MCF 10A (cell line): ENCODE data around the gene GLCCI1. TPM values are rescaled to one million over a fixed set of nuclear protein-coding genes. Genes with fewer than 3 reads are reported as not detected.
A peak's percentile ranks its signal among the peaks of the same experiment; 100 is the strongest.

Experiments used
- BruUV-seq: library from RNA; stranded (reverse); fragments of 400-500 nt; replicated peaks from 2 replicates; lab custom pipeline; 2021; lab: Mats Ljungman, UMichigan
- CTCF ChIA-PET: fragments of 300-600 bp; sonication (Branson Sonifier 250); formaldehyde crosslinking; extraction: SDS; loops from one replicate; lab custom pipeline; 2021; ENCODE audit warnings: antibody characterized with exemption, inconsistent platforms; lab: Yijun Ruan, JAX
- POLR2A ChIA-PET: fragments of 300-600, 350-650 bp; sonication (Branson Sonifier 250); formaldehyde crosslinking; extraction: SDS; loops from one replicate; lab custom pipeline; 2020; ENCODE audit warnings: antibody characterized with exemption, inconsistent platforms; lab: Yijun Ruan, JAX
- DNase-seq: peaks from one replicate; pipeline ENCODE4 v3.0.0-alpha.2; 2018; ENCODE audit not compliant: unreplicated experiment
- H3K27ac Mint-ChIP-seq: one replicate; pipeline ENCODE4 v1.8.0; 2022; ENCODE audit warnings: mild to moderate bottlenecking, low read depth, mixed read lengths; ENCODE audit not compliant: unreplicated experiment
- H3K27me3 Mint-ChIP-seq: one replicate; pipeline ENCODE4 v1.8.0; 2022; ENCODE audit warnings: mixed read lengths; ENCODE audit not compliant: insufficient read depth, unreplicated experiment
- H3K36me3 Mint-ChIP-seq: one replicate; pipeline ENCODE4 v1.8.0; 2022; ENCODE audit warnings: mild to moderate bottlenecking, moderate library complexity, mixed read lengths; ENCODE audit not compliant: insufficient read depth, unreplicated experiment
- H3K4me1 Mint-ChIP-seq: one replicate; pipeline ENCODE4 v1.8.0; 2022; ENCODE audit warnings: mixed read lengths; ENCODE audit not compliant: insufficient read depth, unreplicated experiment
- H3K4me3 Mint-ChIP-seq: one replicate; pipeline ENCODE4 v1.8.0; 2022; ENCODE audit warnings: mild to moderate bottlenecking, moderate library complexity, mixed read lengths; ENCODE audit not compliant: unreplicated experiment
- H3K9me3 Mint-ChIP-seq: one replicate; pipeline ENCODE4 v1.8.0; 2022; ENCODE audit warnings: mixed read lengths; ENCODE audit not compliant: unreplicated experiment
- intact Hi-C: fragments of 100-400 bp; cut with micrococcal nuclease; formaldehyde crosslinking; loops from 2 replicates; pipeline ENCODE4 v1.14.1; 2022
- total RNA-seq: library from RNA; stranded (reverse); gene quantifications from 2 replicates; pipeline ENCODE4 v1.2.3, GENCODE V29; 2022
- TF ChIP-seq, protein P1 (sequence below): fragments of 200-600 bp; IDR thresholded peaks from one replicate; pipeline ENCODE4 v1.8.0; 2022; ENCODE audit warnings: antibody characterized with exemption, mild to moderate bottlenecking; ENCODE audit not compliant: unreplicated experiment

GLCCI1 gene
- total RNA-seq, 1 experiment from 2014 or later, result 5.3 TPM

- intact Hi-C loops, result no loop called here
- no peaks in the 10 kb centered on the region for H3K36me3 Mint-ChIP-seq
- POLR2A ChIA-PET, result no interaction called here
- DNase-seq, result no peak
- no peaks in the 10 kb centered on the region for H3K4me1 Mint-ChIP-seq
- TF ChIP-seq, protein P1, sequence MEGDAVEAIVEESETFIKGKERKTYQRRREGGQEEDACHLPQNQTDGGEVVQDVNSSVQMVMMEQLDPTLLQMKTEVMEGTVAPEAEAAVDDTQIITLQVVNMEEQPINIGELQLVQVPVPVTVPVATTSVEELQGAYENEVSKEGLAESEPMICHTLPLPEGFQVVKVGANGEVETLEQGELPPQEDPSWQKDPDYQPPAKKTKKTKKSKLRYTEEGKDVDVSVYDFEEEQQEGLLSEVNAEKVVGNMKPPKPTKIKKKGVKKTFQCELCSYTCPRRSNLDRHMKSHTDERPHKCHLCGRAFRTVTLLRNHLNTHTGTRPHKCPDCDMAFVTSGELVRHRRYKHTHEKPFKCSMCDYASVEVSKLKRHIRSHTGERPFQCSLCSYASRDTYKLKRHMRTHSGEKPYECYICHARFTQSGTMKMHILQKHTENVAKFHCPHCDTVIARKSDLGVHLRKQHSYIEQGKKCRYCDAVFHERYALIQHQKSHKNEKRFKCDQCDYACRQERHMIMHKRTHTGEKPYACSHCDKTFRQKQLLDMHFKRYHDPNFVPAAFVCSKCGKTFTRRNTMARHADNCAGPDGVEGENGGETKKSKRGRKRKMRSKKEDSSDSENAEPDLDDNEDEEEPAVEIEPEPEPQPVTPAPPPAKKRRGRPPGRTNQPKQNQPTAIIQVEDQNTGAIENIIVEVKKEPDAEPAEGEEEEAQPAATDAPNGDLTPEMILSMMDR, result no peak
- H3K27ac Mint-ChIP-seq, result no peak overlapping the region
- CTCF ChIA-PET, result no interaction called here
- BruUV-seq, result no TSS peak
- H3K27me3 Mint-ChIP-seq, result no peaks in the 10 kb centered on the region
- no peak overlapping the region for H3K4me3 Mint-ChIP-seq
- peaks cover 7% of the 10 kb centered on the region for H3K9me3 Mint-ChIP-seq
These were observed 22.1 kb upstream of the GLCCI1 start for GRCh38 chr7:7946486-7946885.

DNA sequence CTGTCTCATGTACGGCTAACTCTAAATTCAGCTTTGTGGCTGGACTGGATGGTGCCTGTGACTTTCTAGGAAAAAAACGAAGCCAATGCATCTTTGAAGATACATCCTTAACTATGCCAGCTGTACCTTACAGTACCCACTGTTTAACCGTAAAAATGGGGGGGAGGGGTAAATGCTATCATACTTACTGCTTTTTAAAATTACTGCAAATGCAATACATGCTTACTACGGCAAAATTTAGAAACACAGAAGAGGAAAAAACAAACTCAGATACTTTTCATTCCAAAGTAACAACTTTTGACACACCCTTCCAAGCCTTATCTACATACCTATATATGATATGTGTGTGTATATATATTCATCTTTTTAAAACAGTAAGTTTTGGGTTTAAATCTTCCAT is 20.4 kb upstream of the GLCCI1 start:
- CTCF ChIA-PET, result no interaction called here

GRCh38 chr7:7953806-7954205 is 14.8 kb upstream of the GLCCI1 start:
- intact Hi-C loops, result no loop called here
- Mint-ChIP-seq H3K4me1 (peaks cover 14% of the 10 kb centered on the region), H3K9me3 (peaks cover 7% of the 10 kb centered on the region), H3K4me3 (no peak overlapping the region), H3K36me3 (no peaks in the 10 kb centered on the region), H3K27me3 (no peaks in the 10 kb centered on the region), H3K27ac (no peak overlapping the region)
- CTCF ChIA-PET, result interaction anchor here (0.6 kb wide), 1 partner anchor 10 kb away, joined by 3 read pairs; no protein-coding TSS in a partner anchor
- no peak for DNase-seq
- POLR2A ChIA-PET, result interaction anchor here (0.6 to 2.5 kb wide), 3 partner anchors 14 to 181 kb away, joined by 4 to 8 read pairs (median 4); partner anchors contain the start of gene GLCCI1
- no TSS peak for BruUV-seq
- TF ChIP-seq, protein P1, result no peak

More for the DNA sequence above, 20.4 kb upstream of the GLCCI1 start:
- Mint-ChIP-seq H3K4me3 (no peak overlapping the region), H3K4me1 (no peaks in the 10 kb centered on the region), H3K27me3 (no peaks in the 10 kb centered on the region), H3K36me3 (no peaks in the 10 kb centered on the region), H3K27ac (no peak overlapping the region), H3K9me3 (peaks cover 7% of the 10 kb centered on the region)
- DNase-seq, result no peak
- intact Hi-C loops, result no loop called here
- TF ChIP-seq, protein P1, result no peak
- POLR2A ChIA-PET, result no interaction called here
- no TSS peak for BruUV-seq

DNA sequence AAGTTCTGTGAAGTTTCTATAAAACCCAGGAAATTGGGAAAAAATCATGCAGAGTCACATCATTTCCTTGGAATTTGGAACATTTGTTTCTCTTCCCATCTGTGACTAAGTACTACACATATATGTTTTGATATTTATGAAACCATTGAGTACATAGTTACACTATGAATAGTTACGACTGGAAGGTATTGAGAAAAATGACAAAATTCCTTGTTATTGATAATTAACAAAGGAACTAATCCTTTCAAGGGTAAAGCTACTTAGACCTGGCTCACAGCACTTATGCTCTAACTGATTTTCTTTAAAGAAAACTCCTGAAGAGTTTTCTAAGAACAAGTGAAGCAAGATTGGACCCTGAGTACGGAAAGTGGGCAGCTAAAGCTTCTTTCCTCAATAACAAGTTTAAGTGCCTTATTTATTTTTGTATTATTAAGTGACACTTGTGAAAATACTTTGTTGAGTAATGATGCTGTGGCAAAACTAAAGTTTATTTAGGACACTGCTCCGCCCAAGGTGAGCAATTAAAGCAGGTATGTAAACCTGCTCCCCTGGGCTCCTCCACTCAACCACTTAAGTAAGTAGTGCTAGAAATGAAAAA is 12.0 kb upstream of the GLCCI1 start:
- TF ChIP-seq, protein P1, result no peak
- H3K9me3 Mint-ChIP-seq, result no peaks in the 10 kb centered on the region
- CTCF ChIA-PET, result interaction anchor here (1.1 kb wide), 1 partner anchor 37 kb away, joined by 3 read pairs; no protein-coding TSS in a partner anchor
- intact Hi-C loops, result no loop called here
- DNase-seq, result no peak
- no TSS peak for BruUV-seq
- peaks cover 14% of the 10 kb centered on the region for H3K4me1 Mint-ChIP-seq
- no peaks in the 10 kb centered on the region for H3K36me3 Mint-ChIP-seq
- no peaks in the 10 kb centered on the region for H3K27me3 Mint-ChIP-seq
- H3K4me3 Mint-ChIP-seq, result no peak overlapping the region
- POLR2A ChIA-PET, result interaction anchor here (0.8 to 3.2 kb wide), 4 partner anchors 9 to 191 kb away, joined by 3 to 25 read pairs (median 4); partner anchors contain the start of gene GLCCI1
- peak overlapping the region; percentile 25 for H3K27ac Mint-ChIP-seq
